Stimulated activated CD4-positive, alpha-beta T cell treated with anti-CD3 and anti-CD28 coated beads, Interleukin-12 subunit alpha, Interleukin-12 subunit beta, amount 100 ng/mL, for 48 hours (primary cell): Measurements from ENCODE around the gene ALLC.
"Not testable (repeated sequence)": the region's sequence is repeated elsewhere in the genome, so short reads cannot be mapped to it uniquely, and the experiment has no call there.

Experiments used
- DNase-seq, 3 donors: peaks; one replicate each; pipeline ENCODE4 v3.0.0-alpha.2; 2020; ENCODE audit warnings: low read depth in 2 of 3, low spot score in 1 of 3

ALLC gene

GRCh38 chr2:3654011-3654410 lies 4.0 kb upstream of the ALLC start:
- no peak for DNase-seq

GRCh38 chr2:3654531-3655225 lies 3.3 kb upstream of the ALLC start:
- no peak for DNase-seq

- DNase-seq, result no peak
Measured at GRCh38 chr2:3655871-3656761, 1.9 kb upstream of the ALLC start.

- DNase-seq, result no peak
Measured at GRCh38 chr2:3656762-3657721, 958 bp upstream of the ALLC start.

GRCh38 chr2:3659447-3660432 lies 1.7 kb downstream of the ALLC start:
- no peak for DNase-seq

GRCh38 chr2:3660640-3661039 lies 2.6 kb downstream of the ALLC start:
- not testable (repeated sequence) for DNase-seq

- no peak for DNase-seq
Measured at GRCh38 chr2:3661149-3661660, 3.2 kb downstream of the ALLC start.

- DNase-seq, result no peak
Measured at GRCh38 chr2:3662239-3662638, 4.2 kb downstream of the ALLC start.

- DNase-seq, result no peak
Measured at GRCh38 chr2:3664118-3664517, 6.1 kb downstream of the ALLC start.

- no peak for DNase-seq
Measured at GRCh38 chr2:3664925-3665324, 6.9 kb downstream of the ALLC start.

- no peak for DNase-seq
Measured at GRCh38 chr2:3665886-3666612, 8.0 kb downstream of the ALLC start.

GRCh38 chr2:3666613-3666975 lies 8.6 kb downstream of the ALLC start:
- no peak for DNase-seq

- no peak for DNase-seq
Measured at GRCh38 chr2:3667151-3667631, 9.2 kb downstream of the ALLC start.

- no peak for DNase-seq
Measured at GRCh38 chr2:3669656-3670055, 11.7 kb downstream of the ALLC start.

GRCh38 chr2:3670376-3670775 lies 12.4 kb downstream of the ALLC start:
- no peak for DNase-seq

- DNase-seq, result no peak
Measured at GRCh38 chr2:3670941-3671340, 12.9 kb downstream of the ALLC start.

GRCh38 chr2:3672861-3673678 lies 15.1 kb downstream of the ALLC start:
- DNase-seq, result no peak
